ENCODE measurements around the gene SLC25A19. TPM values are rescaled to one million over a fixed set of nuclear protein-coding genes. Genes with fewer than 3 reads are reported as not detected.
A peak's percentile ranks its signal among the peaks of the same experiment; 100 is the strongest.

The SLC25A19 gene
- total RNA-seq, 3 donors from 2014 or later (not counting 1 experiment from before 2014, with no cell fraction given), result 12.1 to 17.7 (median 14.8) TPM

DNA sequence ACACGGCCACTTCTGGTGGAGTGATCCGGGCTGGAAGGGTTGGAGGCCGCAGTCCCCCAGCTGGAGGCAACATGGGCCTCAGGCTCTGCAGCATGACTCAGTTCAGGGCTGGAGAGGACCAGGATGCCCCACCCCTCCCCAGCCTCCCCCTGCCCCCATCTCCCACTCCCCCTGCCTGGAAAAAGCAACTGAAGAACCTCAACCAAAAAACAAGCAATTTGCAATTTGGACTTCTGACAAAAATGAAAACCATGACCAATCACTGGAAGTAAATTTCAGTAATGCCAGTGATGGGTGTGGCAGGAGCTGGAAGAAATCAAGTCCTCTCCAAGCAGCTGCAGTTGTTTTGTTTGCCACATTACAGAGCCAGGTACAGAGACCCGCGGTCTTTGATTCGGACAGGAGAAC lies 11.6 kb downstream of the SLC25A19 start:
- Histone ChIP-seq H3K4me3 (ENCODE audit: low read length) (no peak overlapping the region), H3K36me3 (ENCODE audit: control insufficient read depth, insufficient read depth, low read length) (peaks cover 15% of the 10 kb centered on the region), H3K27ac (ENCODE audit: low read length) (no peak overlapping the region), H3K27me3 (ENCODE audit: control insufficient read depth, insufficient read depth, low read length) (no peaks in the 10 kb centered on the region), H3K4me1 (ENCODE audit: control insufficient read depth, insufficient read depth, low read length) (peaks cover 5% of the 10 kb centered on the region), H3K9me3 (ENCODE audit: control insufficient read depth, insufficient read depth, low read length) (no peaks in the 10 kb centered on the region)
- H3K36me3 Mint-ChIP-seq, result no peaks in the 10 kb centered on the region
- intact Hi-C loops (cut with micrococcal nuclease), result no loop called here
- no peak for ATAC-seq
- DNase-seq, result no peak
- no peak overlapping the region for H3K27ac Mint-ChIP-seq
- H3K9me3 Mint-ChIP-seq, result no peaks in the 10 kb centered on the region
- TF ChIP-seq, protein P1, sequence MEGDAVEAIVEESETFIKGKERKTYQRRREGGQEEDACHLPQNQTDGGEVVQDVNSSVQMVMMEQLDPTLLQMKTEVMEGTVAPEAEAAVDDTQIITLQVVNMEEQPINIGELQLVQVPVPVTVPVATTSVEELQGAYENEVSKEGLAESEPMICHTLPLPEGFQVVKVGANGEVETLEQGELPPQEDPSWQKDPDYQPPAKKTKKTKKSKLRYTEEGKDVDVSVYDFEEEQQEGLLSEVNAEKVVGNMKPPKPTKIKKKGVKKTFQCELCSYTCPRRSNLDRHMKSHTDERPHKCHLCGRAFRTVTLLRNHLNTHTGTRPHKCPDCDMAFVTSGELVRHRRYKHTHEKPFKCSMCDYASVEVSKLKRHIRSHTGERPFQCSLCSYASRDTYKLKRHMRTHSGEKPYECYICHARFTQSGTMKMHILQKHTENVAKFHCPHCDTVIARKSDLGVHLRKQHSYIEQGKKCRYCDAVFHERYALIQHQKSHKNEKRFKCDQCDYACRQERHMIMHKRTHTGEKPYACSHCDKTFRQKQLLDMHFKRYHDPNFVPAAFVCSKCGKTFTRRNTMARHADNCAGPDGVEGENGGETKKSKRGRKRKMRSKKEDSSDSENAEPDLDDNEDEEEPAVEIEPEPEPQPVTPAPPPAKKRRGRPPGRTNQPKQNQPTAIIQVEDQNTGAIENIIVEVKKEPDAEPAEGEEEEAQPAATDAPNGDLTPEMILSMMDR (IDR thresholded peaks at IDR 0.05), result no peak
- WGBS (ENCODE audit: insufficient coverage), result 97% methylated on average over 6 of the region's 6 CpGs
- H3K27me3 Mint-ChIP-seq (ENCODE audit: low read depth in 2 of 2), result no peaks in the 10 kb centered on the region
- H3K4me1 Mint-ChIP-seq, result peaks cover 0 to 4% of the 10 kb centered on the region in 2 donors
- H3K4me3 Mint-ChIP-seq, result no peak overlapping the region

DNA sequence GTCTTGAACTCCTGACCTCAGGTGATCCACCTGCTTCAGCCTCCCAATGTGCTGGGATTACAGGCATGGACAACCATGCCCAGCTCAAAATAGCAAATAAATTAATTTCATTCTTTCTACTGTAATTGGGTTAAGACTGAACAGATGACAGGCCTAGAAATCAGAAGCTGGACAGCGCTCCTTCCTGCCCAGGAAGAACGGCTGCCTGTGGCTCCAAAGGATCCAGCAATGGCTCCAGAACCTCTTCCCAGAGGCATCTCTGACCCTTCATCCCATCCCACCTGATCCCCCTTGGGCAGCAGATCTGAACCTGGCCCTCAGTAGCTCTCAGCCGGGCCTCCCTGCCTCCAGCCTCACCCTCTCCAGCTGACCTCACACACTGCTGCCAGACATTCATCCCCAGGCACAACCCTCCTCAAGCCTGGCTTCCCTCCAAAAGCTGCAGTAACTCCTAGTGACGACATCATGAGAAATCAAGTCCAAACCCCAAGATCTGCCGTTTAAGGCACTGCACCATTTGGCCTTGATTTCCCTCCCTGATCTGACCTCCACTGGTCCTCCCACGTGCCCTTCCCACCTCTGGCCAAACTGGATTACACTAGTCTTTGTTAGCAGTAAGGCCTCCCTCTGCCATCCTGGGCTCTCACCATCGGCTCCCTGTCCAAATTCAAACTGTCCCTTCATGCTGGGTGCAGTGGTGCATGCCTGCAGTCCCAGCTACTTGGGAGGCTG lies 15.1 kb downstream of the SLC25A19 start:
- Histone ChIP-seq H3K9me3 (ENCODE audit: control insufficient read depth, insufficient read depth, low read length) (no peaks in the 10 kb centered on the region), H3K36me3 (ENCODE audit: control insufficient read depth, insufficient read depth, low read length) (peaks cover 10% of the 10 kb centered on the region), H3K27ac (ENCODE audit: low read length) (no peak overlapping the region), H3K4me3 (ENCODE audit: low read length) (no peak overlapping the region), H3K4me1 (ENCODE audit: control insufficient read depth, insufficient read depth, low read length) (peaks cover 32% of the 10 kb centered on the region), H3K27me3 (ENCODE audit: control insufficient read depth, insufficient read depth, low read length) (no peaks in the 10 kb centered on the region)
- DNase-seq, result peak in 1 of 2 donors; percentile 3
- peak overlapping the region in 1 of 2 donors; percentile 72 for H3K27ac Mint-ChIP-seq
- WGBS (ENCODE audit: insufficient coverage), result 94% methylated on average over 7 of the region's 7 CpGs
- H3K4me3 Mint-ChIP-seq, result peak overlapping the region; percentile 45
- TF ChIP-seq, protein P1 (IDR thresholded peaks at IDR 0.05), result no peak
- no peaks in the 10 kb centered on the region for H3K36me3 Mint-ChIP-seq
- peaks cover 7 to 21% of the 10 kb centered on the region in 2 donors for H3K4me1 Mint-ChIP-seq
- no peaks in the 10 kb centered on the region for H3K27me3 Mint-ChIP-seq (ENCODE audit: low read depth in 2 of 2)
- intact Hi-C loops (cut with micrococcal nuclease), result no loop called here
- H3K9me3 Mint-ChIP-seq, result no peaks in the 10 kb centered on the region
- no peak for ATAC-seq

DNA sequence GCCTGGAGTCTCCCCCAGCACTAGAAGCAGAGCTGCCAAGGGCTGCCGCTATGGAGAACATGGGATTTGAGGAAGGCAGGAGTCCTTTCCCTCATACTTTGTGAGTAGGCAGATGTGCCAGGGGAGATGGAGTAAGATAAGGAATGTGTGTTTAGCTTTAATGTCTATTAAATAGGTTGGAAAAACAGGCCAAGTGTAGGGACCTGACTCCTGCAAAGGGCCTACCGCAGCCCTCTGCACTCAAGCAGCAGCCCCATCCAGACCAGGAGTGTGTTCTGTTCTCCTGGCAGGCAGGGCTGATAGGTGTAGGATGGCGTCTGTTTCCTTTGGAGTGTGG lies 16.4 kb downstream of the SLC25A19 start:
- Histone ChIP-seq H3K27me3 (ENCODE audit: control insufficient read depth, insufficient read depth, low read length) (no peaks in the 10 kb centered on the region), H3K4me3 (ENCODE audit: low read length) (no peak overlapping the region), H3K27ac (ENCODE audit: low read length) (no peak overlapping the region), H3K36me3 (ENCODE audit: control insufficient read depth, insufficient read depth, low read length) (peaks cover 10% of the 10 kb centered on the region), H3K9me3 (ENCODE audit: control insufficient read depth, insufficient read depth, low read length) (no peaks in the 10 kb centered on the region), H3K4me1 (ENCODE audit: control insufficient read depth, insufficient read depth, low read length) (peaks cover 35% of the 10 kb centered on the region)
- no peaks in the 10 kb centered on the region for H3K36me3 Mint-ChIP-seq
- peak overlapping the region; percentile 28 for H3K4me3 Mint-ChIP-seq
- H3K4me1 Mint-ChIP-seq, result peaks cover 10 to 25% of the 10 kb centered on the region in 2 donors
- TF ChIP-seq, protein P1 (IDR thresholded peaks at IDR 0.05), result no peak
- H3K9me3 Mint-ChIP-seq, result no peaks in the 10 kb centered on the region
- ATAC-seq (no peak), DNase-seq (peak in 1 of 2 donors; percentile 11)
- intact Hi-C loops (cut with micrococcal nuclease), result no loop called here
- H3K27me3 Mint-ChIP-seq (ENCODE audit: low read depth in 2 of 2), result no peaks in the 10 kb centered on the region
- 88% methylated on average over 3 of the region's 3 CpGs for WGBS (ENCODE audit: insufficient coverage)
- H3K27ac Mint-ChIP-seq, result peak overlapping the region in 1 of 2 donors; percentile 81

All from natural killer cell (primary cell).